HG03558 (cell line): Measurements from ENCODE around the gene SLCO2A1.

ENCODE experiments used
- ATAC-seq: cut with Tn5 transposase; IDR thresholded peaks from one replicate; pipeline ENCODE4 v1.9.1; 2021; ENCODE audit warnings: moderate number of reproducible peaks; ENCODE audit not compliant: unreplicated experiment; ENCODE audit errors: extremely low read depth

SLCO2A1 gene

GRCh38 chr3:134004841-134005240 is 24.9 kb downstream of the SLCO2A1 start:
- ATAC-seq = no peak

GRCh38 chr3:134003066-134003465 is 26.7 kb downstream of the SLCO2A1 start:
- no peak for ATAC-seq

GRCh38 chr3:134002306-134002705 is 27.4 kb downstream of the SLCO2A1 start:
- ATAC-seq = no peak

- ATAC-seq = no peak
Observed at GRCh38 chr3:134001251-134001650, 28.5 kb downstream of the SLCO2A1 start.

GRCh38 chr3:133999891-134000685 is 29.6 kb downstream of the SLCO2A1 start:
- ATAC-seq = no peak

- ATAC-seq = no peak
Observed at GRCh38 chr3:133998691-133999241, 31.0 kb downstream of the SLCO2A1 start.

GRCh38 chr3:133997871-133998635 is 31.7 kb downstream of the SLCO2A1 start:
- no peak for ATAC-seq

GRCh38 chr3:133996996-133997395 is 32.7 kb downstream of the SLCO2A1 start:
- ATAC-seq = no peak

GRCh38 chr3:133996251-133996661 is 33.5 kb downstream of the SLCO2A1 start:
- ATAC-seq = no peak

GRCh38 chr3:133995264-133995663 is 34.5 kb downstream of the SLCO2A1 start:
- ATAC-seq = no peak

- ATAC-seq = no peak
Observed at GRCh38 chr3:133994166-133994890, 35.4 kb downstream of the SLCO2A1 start.

GRCh38 chr3:133992951-133993620 is 36.6 kb downstream of the SLCO2A1 start:
- no peak for ATAC-seq

- ATAC-seq = no peak
Observed at GRCh38 chr3:133992381-133992780, 37.3 kb downstream of the SLCO2A1 start.

GRCh38 chr3:133991637-133992036 is 38.1 kb downstream of the SLCO2A1 start:
- ATAC-seq = no peak

GRCh38 chr3:133991209-133991608 is 38.5 kb downstream of the SLCO2A1 start:
- ATAC-seq = no peak

- ATAC-seq = no peak
Observed at GRCh38 chr3:133989936-133990702, 39.6 kb downstream of the SLCO2A1 start.

- no peak for ATAC-seq
Observed at GRCh38 chr3:133988631-133989161, 41.0 kb downstream of the SLCO2A1 start.

- no peak for ATAC-seq
Observed at GRCh38 chr3:133987948-133988484, 41.7 kb downstream of the SLCO2A1 start.

GRCh38 chr3:133987136-133987535 is 42.6 kb downstream of the SLCO2A1 start:
- ATAC-seq = no peak
